Hematopoietic multipotent progenitor cell (in vitro differentiated cells): ENCODE results near the gene SLC47A2. TPM values are rescaled to one million over a fixed set of nuclear protein-coding genes. Genes with fewer than 3 reads are reported as not detected.
"Not testable (repeated sequence)": the region's sequence is repeated elsewhere in the genome, so short reads cannot be mapped to it uniquely, and the experiment has no call there.

Source experiments
- DNase-seq, 3 donors: peaks; one replicate each; pipeline ENCODE4 v3.0.0-alpha.2; 2011 to 2015; ENCODE audit warnings: low read depth in 2 of 3, low spot score in 2 of 3
- total RNA-seq: library from RNA; depleted of rRNA; stranded (reverse); fragments of >200 nt; gene quantifications from one replicate; pipeline ENCODE4 v1.2.3, GENCODE V29; 2012

SLC47A2 gene
- not detected for total RNA-seq

- no peak for DNase-seq
Measured at GRCh38 chr17:19716108-19717030, at the start of gene SLC47A2. Gene SLC47A2 (minus strand): TSS chr17:19716584. CDS start chr17:19716555, 29 bp downstream.

DNA sequence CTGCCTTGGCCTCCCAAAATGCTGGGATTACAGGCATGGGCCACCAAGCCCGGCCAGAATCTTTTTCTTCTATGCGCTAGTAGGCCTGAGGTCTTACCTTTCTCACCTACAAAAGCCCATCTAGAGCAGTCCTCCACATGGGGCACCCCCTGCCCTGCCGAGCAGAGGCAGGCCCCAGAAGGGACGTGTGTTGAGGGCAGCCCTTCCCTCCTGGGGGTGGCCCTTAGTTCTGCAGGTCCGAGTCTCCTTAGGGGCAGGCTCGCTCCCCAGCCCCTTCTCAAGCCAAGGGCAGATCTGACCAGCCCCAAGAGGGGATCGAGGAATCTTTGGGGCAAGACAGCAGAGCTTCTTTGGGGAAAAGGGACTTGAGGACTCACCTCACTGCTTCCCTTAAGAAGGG is 49.6 kb upstream of the SLC47A2 start:
- DNase-seq = no peak

GRCh38 chr17:19763991-19764390 is 47.6 kb upstream of the SLC47A2 start:
- DNase-seq = not testable (repeated sequence)

GRCh38 chr17:19763416-19763815 is 47.0 kb upstream of the SLC47A2 start:
- no peak for DNase-seq

DNA sequence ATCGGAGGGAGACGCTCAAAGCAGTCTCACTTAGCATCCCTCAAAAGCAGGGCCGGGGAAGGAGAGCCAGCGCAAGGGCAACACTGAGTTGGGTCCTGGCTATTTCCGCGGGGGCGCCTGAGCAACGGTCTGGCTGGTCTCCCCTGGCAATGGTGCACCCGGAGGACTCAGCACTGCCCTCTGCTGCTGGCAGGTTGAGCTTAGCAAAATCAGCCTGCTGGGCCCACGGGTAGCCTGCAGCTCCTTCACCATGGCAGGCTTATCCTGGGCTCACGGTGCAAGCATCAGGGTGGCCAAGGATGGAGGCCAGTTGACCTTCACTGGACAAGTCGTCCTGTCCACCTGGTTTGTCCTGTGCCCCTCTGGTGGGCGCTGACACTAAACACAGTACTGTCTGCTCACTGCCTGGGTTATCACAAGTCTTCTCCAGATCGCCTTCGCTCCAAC is 46.2 kb upstream of the SLC47A2 start:
- peak; percentile 47 to 76 (median 73) for DNase-seq

GRCh38 chr17:19760746-19761145 is 44.4 kb upstream of the SLC47A2 start:
- no peak for DNase-seq

DNA sequence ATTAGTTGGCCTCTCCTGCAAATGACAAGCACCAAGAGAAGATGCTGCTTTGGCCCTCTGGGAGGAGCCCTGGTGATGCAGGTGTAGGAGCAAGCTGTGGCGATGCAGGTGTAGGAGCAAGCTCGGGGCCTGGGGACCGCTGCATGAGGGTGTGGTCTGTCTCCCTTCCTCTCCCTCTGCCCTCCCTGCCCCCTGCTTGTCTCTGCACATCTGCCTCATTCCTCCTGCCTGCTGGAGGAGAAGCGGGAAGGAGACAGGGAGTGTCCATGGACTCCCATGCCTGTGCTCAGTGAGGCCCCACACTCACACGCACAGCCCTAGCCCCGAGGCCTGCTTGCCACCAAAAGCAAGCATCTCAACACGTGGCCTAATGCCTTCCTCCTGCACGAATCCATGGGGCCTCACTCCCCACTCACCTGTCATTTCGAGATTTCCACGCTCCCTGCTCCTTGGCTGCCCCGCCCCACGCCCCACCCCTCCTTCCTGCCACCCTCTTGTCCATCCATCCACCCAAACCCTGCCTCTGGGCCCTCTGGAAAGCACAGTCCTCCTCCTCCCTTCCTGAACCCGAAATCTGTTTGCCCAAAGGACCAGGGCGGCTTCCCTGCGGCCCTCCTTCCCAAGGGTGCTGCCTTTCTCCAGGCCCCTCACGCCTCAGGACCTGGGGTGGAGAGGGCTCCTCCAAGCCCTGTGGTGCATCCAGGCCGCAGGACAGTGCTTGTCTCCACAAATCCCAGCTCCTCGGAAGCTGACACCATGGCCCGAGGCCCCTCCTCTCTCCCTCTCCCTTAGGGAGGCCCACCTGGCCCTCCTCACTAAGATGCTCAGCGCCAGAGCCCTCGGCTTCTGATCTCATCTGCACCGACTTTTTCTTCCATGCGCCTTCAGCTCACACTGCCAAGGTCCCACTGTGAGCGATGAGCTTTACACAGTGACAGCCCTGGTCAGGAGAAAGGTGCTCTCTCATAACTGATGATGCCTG is 43.5 kb upstream of the SLC47A2 start:
- no peak for DNase-seq

- no peak for DNase-seq
Measured at GRCh38 chr17:19757536-19758180, 41.3 kb upstream of the SLC47A2 start.

DNA sequence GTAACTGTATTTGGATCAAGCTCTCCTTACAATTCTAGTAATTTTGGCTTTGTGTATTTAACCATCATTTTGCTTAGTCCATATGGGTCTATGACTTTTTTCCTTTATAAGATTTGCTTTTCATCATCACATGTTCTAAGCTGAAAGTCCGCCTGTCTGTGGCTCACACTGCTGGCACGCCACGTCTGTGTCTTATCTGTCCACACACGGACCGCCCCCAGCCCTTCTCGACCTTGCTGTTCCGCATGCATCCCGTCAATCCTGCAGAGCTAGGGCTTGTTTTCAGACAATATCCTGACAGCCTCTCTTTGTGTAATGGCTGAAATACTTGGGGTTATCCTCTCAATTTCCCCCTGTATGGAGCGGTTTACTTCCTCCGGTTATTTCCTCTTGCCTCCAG is 40.2 kb upstream of the SLC47A2 start:
- DNase-seq = no peak

DNA sequence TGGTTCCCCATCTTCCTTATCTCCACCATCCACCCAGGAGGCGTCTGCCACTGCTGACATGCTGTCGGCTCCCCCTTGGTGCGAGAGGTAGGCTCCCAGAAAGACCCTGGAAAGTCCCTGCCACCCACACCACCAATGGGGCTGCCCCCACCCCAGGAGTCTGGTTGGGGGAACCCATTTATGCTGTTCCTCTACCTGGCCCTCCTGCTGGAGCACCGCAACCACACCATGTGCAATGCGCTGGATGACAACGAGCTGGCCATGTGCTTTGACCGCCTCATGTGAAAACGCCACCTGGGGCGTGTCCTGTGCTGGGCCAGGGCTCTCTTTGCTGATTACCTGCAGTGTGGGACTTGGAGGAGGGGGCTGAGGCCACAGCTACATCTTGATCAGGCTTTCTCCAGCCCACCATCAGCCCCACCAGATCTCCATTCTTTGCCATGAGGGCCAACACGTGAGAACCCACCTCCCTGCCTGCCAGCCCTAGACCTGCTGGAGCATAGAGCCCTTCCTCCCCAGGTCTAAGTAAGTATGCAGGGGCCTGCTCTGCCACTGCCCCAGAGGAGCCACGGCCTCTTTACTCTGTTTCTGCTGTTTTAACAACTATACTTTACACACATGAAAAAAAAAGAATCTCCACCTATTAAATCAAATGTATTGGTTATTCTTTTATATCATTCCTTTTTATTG is 39.6 kb upstream of the SLC47A2 start:
- no peak for DNase-seq

DNA sequence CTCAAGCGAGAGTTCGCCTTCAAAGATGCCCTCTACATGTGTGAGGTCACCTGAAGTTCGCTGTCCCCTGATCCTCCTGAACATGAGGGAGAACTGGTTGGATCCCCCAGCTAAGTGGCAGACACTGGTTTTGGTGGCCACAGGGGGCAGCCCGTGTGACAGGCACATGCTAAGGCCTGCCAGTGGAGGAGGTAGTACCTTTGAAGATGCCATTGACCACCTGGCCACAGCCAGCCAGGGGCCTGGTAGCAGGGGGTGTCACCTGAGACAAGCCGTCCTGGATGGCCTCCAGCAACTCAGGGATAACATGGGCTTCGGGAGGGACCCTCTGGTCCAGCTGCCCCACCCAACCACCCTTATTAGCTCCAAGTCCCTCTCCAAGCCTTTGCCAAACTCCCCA is 39.0 kb upstream of the SLC47A2 start:
- no peak for DNase-seq

- DNase-seq = no peak
Measured at GRCh38 chr17:19753661-19754463, 37.5 kb upstream of the SLC47A2 start.

GRCh38 chr17:19753051-19753509 is 36.7 kb upstream of the SLC47A2 start:
- DNase-seq = peak in 2 of 3 donors; percentile 81 to 83

DNA sequence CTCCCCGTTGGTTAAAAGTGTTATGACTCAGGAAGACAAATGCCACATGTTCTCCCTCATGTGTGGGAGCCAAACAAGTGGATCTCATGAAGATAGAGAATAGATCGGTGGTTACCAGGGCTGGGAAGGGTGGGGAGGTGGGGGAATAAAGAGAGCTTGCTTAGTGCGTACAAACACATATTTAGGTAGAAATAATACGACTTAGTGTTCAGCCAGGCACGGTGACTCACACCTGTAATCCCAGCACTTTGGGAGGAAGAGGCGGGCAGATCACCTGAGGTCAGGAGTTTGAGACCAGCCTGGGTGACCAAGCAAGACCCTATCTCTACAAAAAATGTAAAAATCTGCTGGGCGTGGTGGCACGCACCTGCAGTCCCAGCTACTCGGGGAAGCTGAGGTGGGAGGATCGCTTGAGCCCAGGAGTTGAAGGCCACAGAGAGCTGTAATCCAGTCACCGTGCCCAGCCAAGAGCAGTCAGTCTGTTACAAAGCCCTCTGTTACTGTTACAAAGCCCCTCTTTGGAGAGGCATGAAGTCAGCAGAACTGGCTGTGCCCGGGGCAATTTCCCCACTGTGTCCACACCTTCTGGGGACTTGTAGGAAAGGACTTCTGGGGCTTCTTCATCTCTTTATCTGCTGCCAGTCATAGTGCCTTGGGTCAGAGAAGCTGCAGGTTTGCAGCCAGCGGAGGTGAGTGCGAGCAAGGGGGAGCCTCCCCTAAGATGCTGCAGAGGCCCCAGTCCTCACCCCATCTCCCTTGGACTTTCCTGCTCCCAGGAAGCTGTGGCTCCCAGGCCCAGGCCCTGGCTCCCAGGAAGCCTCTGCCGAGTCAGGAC is 36.0 kb upstream of the SLC47A2 start:
- DNase-seq = no peak

GRCh38 chr17:19750835-19751234 is 34.5 kb upstream of the SLC47A2 start:
- DNase-seq = no peak

GRCh38 chr17:19750020-19750572 is 33.7 kb upstream of the SLC47A2 start:
- DNase-seq = no peak

- DNase-seq = no peak
Measured at GRCh38 chr17:19748807-19749193, 32.4 kb upstream of the SLC47A2 start.
